Middle frontal gyrus (tissue), 1 donor: ENCODE results near the gene IRF4.

Experiments used
- DNase-seq: peaks from one replicate; pipeline ENCODE4 v3.0.0-alpha.2; 2015; ENCODE audit warnings: low spot score; ENCODE audit errors: extremely low spot score

The IRF4 gene

GRCh38 chr6:398065-398464, 6.5 kb downstream of the IRF4 start:
- no peak for DNase-seq

GRCh38 chr6:398558-399078, 7.1 kb downstream of the IRF4 start:
- DNase-seq, result no peak

- DNase-seq, result no peak
Observed at GRCh38 chr6:399785-400534, 8.4 kb downstream of the IRF4 start.

GRCh38 chr6:400815-401214, 9.3 kb downstream of the IRF4 start:
- DNase-seq, result no peak

- DNase-seq, result no peak
Observed at GRCh38 chr6:401239-401993, 9.9 kb downstream of the IRF4 start.

- no peak for DNase-seq
Observed at GRCh38 chr6:401994-402640, 10.6 kb downstream of the IRF4 start.

GRCh38 chr6:402901-403658, 11.5 kb downstream of the IRF4 start:
- no peak for DNase-seq

- DNase-seq, result no peak
Observed at GRCh38 chr6:403659-404655, 12.4 kb downstream of the IRF4 start.

GRCh38 chr6:404685-405423, 13.3 kb downstream of the IRF4 start:
- DNase-seq, result no peak

- DNase-seq, result no peak
Observed at GRCh38 chr6:408148-408547, 16.6 kb downstream of the IRF4 start.

- DNase-seq, result no peak
Observed at GRCh38 chr6:408599-409102, 17.1 kb downstream of the IRF4 start.

- DNase-seq, result no peak
Observed at GRCh38 chr6:409370-409972, 17.9 kb downstream of the IRF4 start.

- no peak for DNase-seq
Observed at GRCh38 chr6:410555-411395, 19.2 kb downstream of the IRF4 start.

GRCh38 chr6:411402-412145, 20.0 kb downstream of the IRF4 start:
- no peak for DNase-seq

- no peak for DNase-seq
Observed at GRCh38 chr6:412146-412886, 20.8 kb downstream of the IRF4 start.

- DNase-seq, result no peak
Observed at GRCh38 chr6:414447-414846, 22.9 kb downstream of the IRF4 start.

- DNase-seq, result no peak
Observed at GRCh38 chr6:415087-415486, 23.5 kb downstream of the IRF4 start.
